CD4-positive, alpha-beta T cell (primary cell): Measurements from ENCODE around the gene JCAD. TPM values are rescaled to one million over a fixed set of nuclear protein-coding genes. Genes with fewer than 3 reads are reported as not detected.

Source experiments
- ATAC-seq: fragments of 200-7000 bp; cut with Tn5 transposase; one replicate; pipeline ENCODE4 v1.10.0; 2022; ENCODE audit warnings: mild to moderate bottlenecking; ENCODE audit not compliant: poor library complexity
- CTCF ChIA-PET: fragments of 350-600 bp; sonication (Branson Sonifier 250); formaldehyde crosslinking; loops from one replicate; lab custom pipeline; 2021; ENCODE audit warnings: antibody characterized with exemption, inconsistent platforms; lab: Charles Lee
- POLR2A ChIA-PET: fragments of 350-600 bp; sonication (Branson Sonifier 250); formaldehyde crosslinking; loops from one replicate; lab custom pipeline; 2021; ENCODE audit warnings: antibody characterized with exemption, inconsistent platforms; lab: Charles Lee
- DNase-seq, 14 experiments: peaks; one replicate each; pipeline ENCODE4 v3.0.0-alpha.2; 2013 to 2020; ENCODE audit warnings: mixed read lengths in 2 of 14
- H3K27ac ChIP-seq, 2 donors: one replicate each; pipeline versions ENCODE4 v1.5.1 to v1.7.0; 2013; ENCODE audit warnings: low read length in 2 of 2, low read depth in 1 of 2, mild to moderate bottlenecking in 1 of 2
- H3K27me3 ChIP-seq, 2 experiments: 1 replicate in 1 of 2; 2 replicates in 1 of 2; pipeline versions ENCODE4 v1.6.1 to v1.7.0; 2013; ENCODE audit warnings: low read length in 2 of 2, control low read depth in 1 of 2, mild to moderate bottlenecking in 1 of 2, moderate library complexity in 1 of 2; ENCODE audit not compliant: insufficient read depth in 2 of 2, control insufficient read depth in 1 of 2
- H3K36me3 ChIP-seq: one replicate; pipeline ENCODE4 v1.6.1; 2013; ENCODE audit warnings: low read length, control low read depth; ENCODE audit not compliant: insufficient read depth
- H3K4me1 ChIP-seq: one replicate; pipeline ENCODE4 v1.6.1; 2013; ENCODE audit warnings: low read length, control low read depth; ENCODE audit not compliant: insufficient read depth
- H3K4me3 ChIP-seq: one replicate; pipeline ENCODE4 v1.5.1; 2013; ENCODE audit warnings: mild to moderate bottlenecking, low read length, moderate library complexity
- H3K9me3 ChIP-seq, 2 experiments: 1 replicate in 1 of 2; 2 replicates in 1 of 2; pipeline versions ENCODE4 v1.6.1 to v1.7.0; 2013; ENCODE audit warnings: low read length in 2 of 2, mild to moderate bottlenecking in 2 of 2, control low read depth in 1 of 2, moderate library complexity in 1 of 2; ENCODE audit not compliant: control insufficient read depth in 1 of 2, insufficient read depth in 1 of 2
- H3K27ac Mint-ChIP-seq: one replicate; pipeline ENCODE4 v1.8.0; 2020; ENCODE audit warnings: mixed read lengths
- H3K27me3 Mint-ChIP-seq: one replicate; pipeline ENCODE4 v1.8.0; 2021; ENCODE audit warnings: mixed read lengths
- H3K36me3 Mint-ChIP-seq: one replicate; pipeline ENCODE4 v1.8.0; 2021; ENCODE audit warnings: low read depth, mixed read lengths
- H3K4me1 Mint-ChIP-seq: one replicate; pipeline ENCODE4 v1.8.0; 2021; ENCODE audit warnings: low read depth, mixed read lengths
- H3K4me3 Mint-ChIP-seq: one replicate; pipeline ENCODE4 v1.8.0; 2020; ENCODE audit warnings: mild to moderate bottlenecking, mixed read lengths
- H3K9me3 Mint-ChIP-seq: one replicate; pipeline ENCODE4 v1.8.0; 2020; ENCODE audit warnings: mixed read lengths
- intact Hi-C, 2 experiments: fragments of 100-400 bp; cut with DNase I in 1 of 2; cut with micrococcal nuclease in 1 of 2; formaldehyde crosslinking; loops; one replicate each; pipeline versions ENCODE4 v1.15.1 to v1.9.0; 2023 to 2025; cut with DNase I, micrococcal nuclease
- total RNA-seq, 174 experiments: library from RNA in 2 of 174; stranded (reverse) in 2 of 174; gene quantifications; one replicate each; pipeline ENCODE4 v1.2.3 and lab custom pipeline; 2021 to 2026
- TF ChIP-seq, protein P1 (sequence below): fragments of 200-600 bp; IDR thresholded peaks from one replicate; pipeline ENCODE4 v1.8.0; 2022; ENCODE audit warnings: antibody characterized with exemption, mild to moderate bottlenecking

The JCAD gene
- total RNA-seq, 2 experiments from 2014 or later, result not detected

DNA sequence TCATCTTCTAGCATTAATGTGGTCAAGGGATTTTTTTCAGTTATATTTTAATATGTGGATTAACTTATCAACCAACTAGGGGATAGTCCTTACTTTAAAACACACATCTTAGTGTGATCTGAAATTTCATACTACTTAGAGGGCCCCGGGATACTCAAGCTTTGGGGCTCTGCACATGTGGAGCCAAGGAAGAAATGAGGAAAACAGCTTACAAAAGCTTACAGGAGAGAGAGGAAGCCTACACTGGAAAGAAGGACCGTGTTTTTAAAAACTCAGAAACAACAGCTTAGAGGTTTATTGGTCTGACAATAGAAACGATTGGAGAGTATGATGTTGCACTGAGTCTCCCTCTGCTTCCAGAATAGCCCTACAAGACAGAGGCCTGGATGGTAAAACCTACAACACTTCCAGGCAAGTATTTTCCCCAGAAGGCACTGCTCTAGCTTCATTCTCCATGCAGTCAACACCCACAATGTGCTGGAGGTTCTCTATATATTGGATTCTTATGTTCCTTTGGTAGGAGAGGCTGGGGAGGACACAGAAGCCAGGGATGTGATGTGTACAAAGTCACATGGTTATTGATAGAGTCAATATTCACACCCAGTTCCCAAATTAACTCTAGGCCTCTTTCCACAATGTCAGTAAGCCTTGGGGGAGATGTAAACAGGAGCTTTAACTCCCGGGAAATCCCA lies 47.3 kb downstream of the JCAD start:
- no peak overlapping the region for H3K27ac ChIP-seq
- no peak overlapping the region for H3K27ac Mint-ChIP-seq
- no peaks in the 10 kb centered on the region for H3K4me1 Mint-ChIP-seq
- no peaks in the 10 kb centered on the region for H3K9me3 Mint-ChIP-seq
- DNase-seq, result no peak
- H3K36me3 ChIP-seq, result no peaks in the 10 kb centered on the region
- no peak overlapping the region for H3K4me3 Mint-ChIP-seq
- H3K27me3 Mint-ChIP-seq, result peaks cover 79% of the 10 kb centered on the region
- H3K4me3 ChIP-seq, result no peak overlapping the region
- no peaks in the 10 kb centered on the region for H3K36me3 Mint-ChIP-seq
- TF ChIP-seq, protein P1, sequence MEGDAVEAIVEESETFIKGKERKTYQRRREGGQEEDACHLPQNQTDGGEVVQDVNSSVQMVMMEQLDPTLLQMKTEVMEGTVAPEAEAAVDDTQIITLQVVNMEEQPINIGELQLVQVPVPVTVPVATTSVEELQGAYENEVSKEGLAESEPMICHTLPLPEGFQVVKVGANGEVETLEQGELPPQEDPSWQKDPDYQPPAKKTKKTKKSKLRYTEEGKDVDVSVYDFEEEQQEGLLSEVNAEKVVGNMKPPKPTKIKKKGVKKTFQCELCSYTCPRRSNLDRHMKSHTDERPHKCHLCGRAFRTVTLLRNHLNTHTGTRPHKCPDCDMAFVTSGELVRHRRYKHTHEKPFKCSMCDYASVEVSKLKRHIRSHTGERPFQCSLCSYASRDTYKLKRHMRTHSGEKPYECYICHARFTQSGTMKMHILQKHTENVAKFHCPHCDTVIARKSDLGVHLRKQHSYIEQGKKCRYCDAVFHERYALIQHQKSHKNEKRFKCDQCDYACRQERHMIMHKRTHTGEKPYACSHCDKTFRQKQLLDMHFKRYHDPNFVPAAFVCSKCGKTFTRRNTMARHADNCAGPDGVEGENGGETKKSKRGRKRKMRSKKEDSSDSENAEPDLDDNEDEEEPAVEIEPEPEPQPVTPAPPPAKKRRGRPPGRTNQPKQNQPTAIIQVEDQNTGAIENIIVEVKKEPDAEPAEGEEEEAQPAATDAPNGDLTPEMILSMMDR, result no peak
- no peaks in the 10 kb centered on the region for H3K9me3 ChIP-seq
- ATAC-seq, result no peak
- CTCF ChIA-PET, result no interaction called here
- peaks cover 17 to 31% of the 10 kb centered on the region in 2 experiments for H3K27me3 ChIP-seq
- POLR2A ChIA-PET, result interaction anchor here (1.1 to 1.2 kb wide), 2 partner anchors 15 to 16 kb away, joined by 5 to 6 read pairs; no protein-coding TSS in a partner anchor
- intact Hi-C loops, result no loop called here
- no peaks in the 10 kb centered on the region for H3K4me1 ChIP-seq

DNA sequence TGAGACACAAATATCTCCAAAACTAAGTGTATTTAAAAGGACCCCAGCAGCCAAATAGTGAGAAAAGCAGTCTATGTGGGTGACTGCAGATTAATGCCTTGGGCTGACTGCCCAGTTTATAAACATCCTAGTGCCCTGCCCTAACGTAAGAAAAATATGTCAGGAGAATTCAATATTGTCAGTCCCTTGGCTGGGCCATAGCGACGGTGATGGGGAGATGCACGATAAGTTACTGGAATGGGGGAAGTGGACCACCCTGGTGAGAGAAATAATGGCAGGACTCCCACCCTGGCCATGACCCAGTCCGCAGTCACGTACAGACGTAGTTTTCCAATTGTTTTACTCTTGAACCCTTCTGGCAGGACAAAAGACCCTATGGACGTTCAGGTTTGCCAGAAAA lies 48.0 kb downstream of the JCAD start:
- Mint-ChIP-seq H3K4me1 (no peaks in the 10 kb centered on the region), H3K9me3 (no peaks in the 10 kb centered on the region), H3K36me3 (no peaks in the 10 kb centered on the region), H3K27me3 (peaks cover 81% of the 10 kb centered on the region), H3K4me3 (no peak overlapping the region), H3K27ac (no peak overlapping the region)
- no peaks in the 10 kb centered on the region for H3K4me1 ChIP-seq
- no peak overlapping the region for H3K27ac ChIP-seq
- intact Hi-C loops, result no loop called here
- TF ChIP-seq, protein P1, result no peak
- H3K4me3 ChIP-seq, result no peak overlapping the region
- peaks cover 21 to 35% of the 10 kb centered on the region in 2 experiments for H3K27me3 ChIP-seq
- CTCF ChIA-PET, result no interaction called here
- no peaks in the 10 kb centered on the region for H3K36me3 ChIP-seq
- POLR2A ChIA-PET, result interaction anchor here (1.2 kb wide), 1 partner anchor 16 kb away, joined by 6 read pairs; no protein-coding TSS in a partner anchor
- DNase-seq, result no peak
- no peak for ATAC-seq
- H3K9me3 ChIP-seq, result no peaks in the 10 kb centered on the region

- TF ChIP-seq, protein P1, result no peak
- DNase-seq (no peak), ATAC-seq (no peak)
- Mint-ChIP-seq H3K36me3 (no peaks in the 10 kb centered on the region), H3K4me3 (no peak overlapping the region), H3K9me3 (no peaks in the 10 kb centered on the region), H3K27ac (no peak overlapping the region), H3K27me3 (peaks cover 79% of the 10 kb centered on the region), H3K4me1 (peaks cover 5% of the 10 kb centered on the region)
- intact Hi-C loops, result no loop called here
- no peak overlapping the region for H3K27ac ChIP-seq
- no peak overlapping the region for H3K4me3 ChIP-seq
- ChIA-PET POLR2A (no interaction called here), CTCF (no interaction called here)
- H3K36me3 ChIP-seq, result no peaks in the 10 kb centered on the region
- peaks cover 3% of the 10 kb centered on the region for H3K4me1 ChIP-seq
- peaks cover 29 to 41% of the 10 kb centered on the region in 2 experiments for H3K27me3 ChIP-seq
- H3K9me3 ChIP-seq, result no peaks in the 10 kb centered on the region
These were observed 52.0 kb downstream of the JCAD start for GRCh38 chr10:30007406-30007805.
